PC-3 (cell line): ENCODE data around the gene AUTS2. TPM values are rescaled to one million over a fixed set of nuclear protein-coding genes. Genes with fewer than 3 reads are reported as not detected.

Experiments
- ATAC-seq: fragments of 200-7000 bp; cut with Tn5 transposase; 2 replicates; pipeline ENCODE4 v1.9.1; 2020; ENCODE audit warnings: mild to moderate bottlenecking, moderate library complexity
- BruUV-seq: library from RNA; stranded (reverse); fragments of 400-500 nt; replicated peaks from 2 replicates; lab custom pipeline; 2021; lab: Mats Ljungman, UMichigan
- CTCF ChIA-PET: fragments of 300-600 bp; sonication (Branson Sonifier 250); formaldehyde crosslinking; loops from one replicate; lab custom pipeline; 2022; ENCODE audit warnings: antibody characterized with exemption; lab: Charles Lee
- POLR2A ChIA-PET: fragments of 300-600 bp; sonication (Branson Sonifier 250); formaldehyde crosslinking; loops from one replicate; lab custom pipeline; 2022; ENCODE audit warnings: antibody characterized with exemption; ENCODE audit not compliant: unreplicated experiment; lab: Charles Lee
- DNase-seq: peaks from one replicate; pipeline ENCODE4 v3.0.0-alpha.2; 2015
- H2AFZ ChIP-seq: fragments of 300-600 bp; sonication (generic); 2 replicates; pipeline ENCODE4 v1.6.0; 2016; ENCODE audit warnings: antibody characterized with exemption, low read length
- H3F3A ChIP-seq: fragments of 300-600 bp; sonication (generic); one replicate; pipeline ENCODE4 v1.6.0; 2017; ENCODE audit warnings: antibody characterized with exemption, low read length, control low read depth, mild to moderate bottlenecking; ENCODE audit not compliant: unreplicated experiment
- H3K27ac ChIP-seq: fragments of 300-600 bp; sonication (generic); 2 replicates; pipeline ENCODE4 v1.5.1; 2016; ENCODE audit warnings: mild to moderate bottlenecking, low read length
- H3K27me3 ChIP-seq: fragments of 300-600 bp; sonication (generic); 2 replicates; pipeline ENCODE4 v1.6.1; 2016; ENCODE audit warnings: low read length, mixed read lengths
- H3K36me3 ChIP-seq: fragments of 300-600 bp; sonication (generic); 2 replicates; pipeline ENCODE4 v1.6.1; 2016; ENCODE audit warnings: low read depth, mixed run types, low read length, mixed read lengths
- H3K4me1 ChIP-seq: fragments of 300-600 bp; sonication (generic); 2 replicates; pipeline ENCODE4 v1.5.1; 2016; ENCODE audit warnings: low read length; ENCODE audit not compliant: insufficient read depth
- H3K4me2 ChIP-seq: fragments of 300-600 bp; sonication (generic); 2 replicates; pipeline ENCODE4 v1.6.0; 2016; ENCODE audit warnings: low read length
- H3K4me3 ChIP-seq: fragments of 300-600 bp; sonication (generic); 2 replicates; pipeline ENCODE4 v1.5.1; 2016; ENCODE audit warnings: mild to moderate bottlenecking, low read length, mixed read lengths
- H3K79me2 ChIP-seq: fragments of 300-600 bp; sonication (generic); 2 replicates; pipeline ENCODE4 v1.6.1; 2017; ENCODE audit warnings: low read length, mixed read lengths
- H3K9ac ChIP-seq: fragments of 300-600 bp; sonication (generic); 2 replicates; pipeline ENCODE4 v1.6.0; 2016; ENCODE audit warnings: mild to moderate bottlenecking, low read length
- H3K9me2 ChIP-seq: fragments of 300-600 bp; sonication (generic); replicated peaks from 2 replicates; pipeline ENCODE4 v1.6.1; 2016; ENCODE audit warnings: mixed run types, low read length, mixed read lengths
- H3K9me3 ChIP-seq: fragments of 300-600 bp; sonication (generic); 2 replicates; pipeline ENCODE4 v1.6.1; 2016; ENCODE audit warnings: low read length, mixed read lengths
- H4K20me1 ChIP-seq: fragments of 300-600 bp; sonication (generic); 2 replicates; pipeline ENCODE4 v1.6.1; 2016; ENCODE audit warnings: low read length, mixed read lengths
- EZH2 ChIP-seq: fragments of 300-600 bp; sonication (generic); IDR thresholded peaks from one replicate; pipeline ENCODE4 v1.6.1; 2017; ENCODE audit warnings: antibody characterized with exemption, mild to moderate bottlenecking, low read length; ENCODE audit not compliant: unreplicated experiment
- EZH2phosphoT487 ChIP-seq: fragments of 300-600 bp; sonication (generic); IDR thresholded peaks from 2 replicates; pipeline ENCODE4 v1.6.1; 2018; ENCODE audit warnings: mild to moderate bottlenecking, antibody characterized with exemption, low read length, borderline replicate concordance
- intact Hi-C: fragments of 100-400 bp; cut with micrococcal nuclease; formaldehyde crosslinking; loops from 2 replicates; pipeline ENCODE4 v1.9.0; 2023
- total RNA-seq: library from RNA; depleted of rRNA; stranded (reverse); fragments of >200 nt; gene quantifications from 2 replicates; pipeline ENCODE4 v1.2.3, GENCODE V29; 2014
- TF ChIP-seq, protein P1 (sequence below): fragments of 300-600 bp; sonication (generic); conservative IDR thresholded peaks from 2 replicates; pipeline ENCODE4 v1.5.1; 2017; ENCODE audit warnings: antibody characterized with exemption, low read depth, mild to moderate bottlenecking, low read length

Gene AUTS2
- total RNA-seq, 1 experiment from 2014 or later = not detected

GRCh38 chr7:70719125-70719524, 1120.8 kb downstream of the AUTS2 start:
- no peaks in the 10 kb centered on the region for H3K79me2 ChIP-seq
- no TSS peak for BruUV-seq
- no peaks in the 10 kb centered on the region for H3K4me1 ChIP-seq
- no peaks in the 10 kb centered on the region for H3K27me3 ChIP-seq
- DNase-seq (no peak), ATAC-seq (no peak)
- H3K4me2 ChIP-seq = no peak overlapping the region
- no peaks in the 10 kb centered on the region for H3F3A ChIP-seq
- H3K9ac ChIP-seq = no peak overlapping the region
- H3K4me3 ChIP-seq = no peak overlapping the region
- H3K36me3 ChIP-seq = no peaks in the 10 kb centered on the region
- no peaks in the 10 kb centered on the region for H3K9me3 ChIP-seq
- H4K20me1 ChIP-seq = no peaks in the 10 kb centered on the region
- TF ChIP-seq, protein P1, sequence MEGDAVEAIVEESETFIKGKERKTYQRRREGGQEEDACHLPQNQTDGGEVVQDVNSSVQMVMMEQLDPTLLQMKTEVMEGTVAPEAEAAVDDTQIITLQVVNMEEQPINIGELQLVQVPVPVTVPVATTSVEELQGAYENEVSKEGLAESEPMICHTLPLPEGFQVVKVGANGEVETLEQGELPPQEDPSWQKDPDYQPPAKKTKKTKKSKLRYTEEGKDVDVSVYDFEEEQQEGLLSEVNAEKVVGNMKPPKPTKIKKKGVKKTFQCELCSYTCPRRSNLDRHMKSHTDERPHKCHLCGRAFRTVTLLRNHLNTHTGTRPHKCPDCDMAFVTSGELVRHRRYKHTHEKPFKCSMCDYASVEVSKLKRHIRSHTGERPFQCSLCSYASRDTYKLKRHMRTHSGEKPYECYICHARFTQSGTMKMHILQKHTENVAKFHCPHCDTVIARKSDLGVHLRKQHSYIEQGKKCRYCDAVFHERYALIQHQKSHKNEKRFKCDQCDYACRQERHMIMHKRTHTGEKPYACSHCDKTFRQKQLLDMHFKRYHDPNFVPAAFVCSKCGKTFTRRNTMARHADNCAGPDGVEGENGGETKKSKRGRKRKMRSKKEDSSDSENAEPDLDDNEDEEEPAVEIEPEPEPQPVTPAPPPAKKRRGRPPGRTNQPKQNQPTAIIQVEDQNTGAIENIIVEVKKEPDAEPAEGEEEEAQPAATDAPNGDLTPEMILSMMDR = no peak
- TF ChIP-seq EZH2phosphoT487 (no peak), EZH2 (no peak)
- intact Hi-C loops = no loop called here
- POLR2A ChIA-PET = no interaction called here
- H3K9me2 ChIP-seq = no peaks in the 10 kb centered on the region
- H3K27ac ChIP-seq = no peak overlapping the region
- no peak overlapping the region for H2AFZ ChIP-seq
- CTCF ChIA-PET = no interaction called here

DNA sequence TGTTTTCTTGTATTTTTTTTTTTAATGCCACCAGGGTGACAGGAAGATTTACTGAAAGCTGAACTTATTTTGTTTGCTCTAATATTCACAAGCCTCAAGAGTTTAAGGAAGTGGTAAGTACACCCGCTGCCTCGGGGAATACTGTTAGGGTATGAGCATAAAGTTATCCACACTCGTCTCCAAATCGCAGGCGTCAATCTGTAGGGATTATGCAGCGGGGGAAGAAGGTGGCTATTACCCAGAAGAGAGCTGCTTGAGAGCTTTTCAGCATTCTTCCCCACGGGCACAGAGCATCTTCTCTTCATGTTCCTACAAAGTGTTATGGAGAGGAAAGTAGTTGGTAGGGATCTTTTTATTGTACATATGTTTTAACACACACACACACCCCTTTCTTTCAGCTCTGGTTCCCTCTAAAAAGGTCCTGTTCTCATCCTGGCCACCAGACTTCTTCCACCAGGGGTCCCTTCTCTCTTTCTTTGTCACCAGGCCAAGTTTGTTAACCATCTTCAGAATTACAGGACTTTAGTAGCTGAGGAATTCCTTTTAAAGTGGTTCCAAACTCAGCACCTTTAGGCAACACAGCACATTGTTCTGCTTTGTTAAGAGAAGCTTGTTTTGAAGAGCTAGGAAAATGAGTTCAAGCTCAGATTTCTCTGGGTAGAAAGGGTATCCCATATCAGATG, 1122.1 kb downstream of the AUTS2 start:
- TF ChIP-seq EZH2phosphoT487 (no peak), EZH2 (no peak)
- TF ChIP-seq, protein P1 = no peak
- Histone ChIP-seq H3K9ac (no peak overlapping the region), H3K4me1 (no peaks in the 10 kb centered on the region), H3F3A (no peaks in the 10 kb centered on the region), H3K27ac (no peak overlapping the region), H3K79me2 (no peaks in the 10 kb centered on the region), H3K27me3 (no peaks in the 10 kb centered on the region), H3K36me3 (no peaks in the 10 kb centered on the region), H2AFZ (no peak overlapping the region), H4K20me1 (no peaks in the 10 kb centered on the region), H3K9me2 (no peaks in the 10 kb centered on the region), H3K4me3 (no peak overlapping the region), H3K4me2 (no peak overlapping the region), H3K9me3 (no peaks in the 10 kb centered on the region)
- intact Hi-C loops = no loop called here
- ATAC-seq (no peak), DNase-seq (no peak)
- ChIA-PET POLR2A (no interaction called here), CTCF (no interaction called here)
- no TSS peak for BruUV-seq

- POLR2A ChIA-PET = no interaction called here
- H2AFZ ChIP-seq = no peak overlapping the region
- no peaks in the 10 kb centered on the region for H3K4me1 ChIP-seq
- no peaks in the 10 kb centered on the region for H3K79me2 ChIP-seq
- H3K9ac ChIP-seq = no peak overlapping the region
- no peaks in the 10 kb centered on the region for H3F3A ChIP-seq
- DNase-seq (no peak), ATAC-seq (no peak)
- no peaks in the 10 kb centered on the region for H3K27me3 ChIP-seq
- BruUV-seq = no TSS peak
- TF ChIP-seq, protein P1 = no peak
- TF ChIP-seq EZH2 (no peak), EZH2phosphoT487 (no peak)
- no peaks in the 10 kb centered on the region for H4K20me1 ChIP-seq
- no peak overlapping the region for H3K4me2 ChIP-seq
- no peak overlapping the region for H3K27ac ChIP-seq
- H3K36me3 ChIP-seq = no peaks in the 10 kb centered on the region
- intact Hi-C loops = no loop called here
- H3K9me2 ChIP-seq = no peaks in the 10 kb centered on the region
- H3K4me3 ChIP-seq = no peak overlapping the region
- no peaks in the 10 kb centered on the region for H3K9me3 ChIP-seq
- CTCF ChIA-PET = no interaction called here
These were observed 1123.2 kb downstream of the AUTS2 start for GRCh38 chr7:70721500-70721899.
